ENCODE results near the gene SCNN1A.

Gene SCNN1A

GRCh38 chr12:6330999-6331714 lies 44.2 kb downstream of the SCNN1A start:
- DNase-seq (ENCODE audit: low read depth) = no peak
- H3K4me3 ChIP-seq (ENCODE audit: low read depth, low read length) = no peak overlapping the region
- no peak for TF ChIP-seq CTCF (IDR thresholded peaks at IDR 0.05; ENCODE audit: control insufficient read depth, extremely low read depth, insufficient read depth)

- no peak for TF ChIP-seq CTCF (IDR thresholded peaks at IDR 0.05; ENCODE audit: control insufficient read depth, extremely low read depth, insufficient read depth)
- no peak overlapping the region for H3K4me3 ChIP-seq (ENCODE audit: low read depth, low read length)
- no peak for DNase-seq (ENCODE audit: low read depth)
These were observed 45.2 kb downstream of the SCNN1A start for GRCh38 chr12:6330192-6330591.

GRCh38 chr12:6329703-6330064 lies 45.7 kb downstream of the SCNN1A start:
- no peak overlapping the region for H3K4me3 ChIP-seq (ENCODE audit: low read depth, low read length)
- no peak for DNase-seq (ENCODE audit: low read depth)
- no peak for TF ChIP-seq CTCF (IDR thresholded peaks at IDR 0.05; ENCODE audit: control insufficient read depth, extremely low read depth, insufficient read depth)

- no peak overlapping the region for H3K4me3 ChIP-seq (ENCODE audit: low read depth, low read length)
- no peak for DNase-seq (ENCODE audit: low read depth)
- TF ChIP-seq CTCF (IDR thresholded peaks at IDR 0.05; ENCODE audit: control insufficient read depth, extremely low read depth, insufficient read depth) = no peak
These were observed 46.2 kb downstream of the SCNN1A start for GRCh38 chr12:6328945-6329702.

GRCh38 chr12:6328045-6328779 lies 47.2 kb downstream of the SCNN1A start:
- no peak overlapping the region for H3K4me3 ChIP-seq (ENCODE audit: low read depth, low read length)
- no peak for TF ChIP-seq CTCF (IDR thresholded peaks at IDR 0.05; ENCODE audit: control insufficient read depth, extremely low read depth, insufficient read depth)
- no peak for DNase-seq (ENCODE audit: low read depth)

- H3K4me3 ChIP-seq (ENCODE audit: low read depth, low read length) = no peak overlapping the region
- TF ChIP-seq CTCF (IDR thresholded peaks at IDR 0.05; ENCODE audit: control insufficient read depth, extremely low read depth, insufficient read depth) = no peak
- no peak for DNase-seq (ENCODE audit: low read depth)
These were observed 47.9 kb downstream of the SCNN1A start for GRCh38 chr12:6327229-6328041.

Measured in LNCaP clone FGC (cell line).